ENCODE measurements around the gene OBP2B.

DNA sequence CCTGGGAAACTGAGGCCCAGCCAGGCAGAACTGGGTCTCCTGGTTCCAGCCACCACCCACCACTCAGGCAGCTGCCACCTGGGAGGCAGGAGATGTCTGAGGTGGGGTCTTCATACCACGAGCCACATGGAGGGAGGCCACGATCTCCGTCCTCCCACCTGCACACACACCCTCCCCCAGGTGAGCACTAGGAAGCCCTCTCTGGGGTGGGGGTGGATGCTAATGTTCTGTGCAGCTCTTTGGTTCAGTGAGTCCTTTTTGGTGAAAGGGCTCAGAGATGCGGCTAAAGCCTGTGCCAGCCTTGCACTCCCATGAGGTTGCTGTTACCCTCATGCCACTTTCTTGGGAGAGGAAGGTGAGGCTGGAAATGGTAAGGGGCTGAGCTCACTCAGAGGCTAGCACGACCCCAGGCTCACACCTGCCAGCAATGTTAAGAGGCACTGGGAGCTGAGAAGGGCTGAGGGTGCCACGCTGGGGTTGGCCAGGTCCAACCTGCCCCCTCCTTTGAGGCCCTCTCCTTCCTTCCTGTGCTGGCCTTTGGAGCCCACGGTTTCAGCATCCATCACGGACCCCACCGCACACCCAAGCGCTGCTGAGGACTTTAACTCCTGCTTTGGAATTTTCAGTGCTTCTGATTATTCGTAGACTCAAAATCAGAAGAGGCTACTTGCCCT, 26.6 kb upstream of the OBP2B start:
- TF ChIP-seq, protein P1, sequence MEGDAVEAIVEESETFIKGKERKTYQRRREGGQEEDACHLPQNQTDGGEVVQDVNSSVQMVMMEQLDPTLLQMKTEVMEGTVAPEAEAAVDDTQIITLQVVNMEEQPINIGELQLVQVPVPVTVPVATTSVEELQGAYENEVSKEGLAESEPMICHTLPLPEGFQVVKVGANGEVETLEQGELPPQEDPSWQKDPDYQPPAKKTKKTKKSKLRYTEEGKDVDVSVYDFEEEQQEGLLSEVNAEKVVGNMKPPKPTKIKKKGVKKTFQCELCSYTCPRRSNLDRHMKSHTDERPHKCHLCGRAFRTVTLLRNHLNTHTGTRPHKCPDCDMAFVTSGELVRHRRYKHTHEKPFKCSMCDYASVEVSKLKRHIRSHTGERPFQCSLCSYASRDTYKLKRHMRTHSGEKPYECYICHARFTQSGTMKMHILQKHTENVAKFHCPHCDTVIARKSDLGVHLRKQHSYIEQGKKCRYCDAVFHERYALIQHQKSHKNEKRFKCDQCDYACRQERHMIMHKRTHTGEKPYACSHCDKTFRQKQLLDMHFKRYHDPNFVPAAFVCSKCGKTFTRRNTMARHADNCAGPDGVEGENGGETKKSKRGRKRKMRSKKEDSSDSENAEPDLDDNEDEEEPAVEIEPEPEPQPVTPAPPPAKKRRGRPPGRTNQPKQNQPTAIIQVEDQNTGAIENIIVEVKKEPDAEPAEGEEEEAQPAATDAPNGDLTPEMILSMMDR (conservative IDR thresholded peaks at IDR 0.05) = no peak
- TF ChIP-seq ZFX (IDR thresholded peaks at IDR 0.05) = no peak

All from C4-2B (cell line).